Measurements from ENCODE around the gene NOD2. TPM values are rescaled to one million over a fixed set of nuclear protein-coding genes. Genes with fewer than 3 reads are reported as not detected.

NOD2 gene
- 1 to 10 TPM in 4 of 10 donors, under 1 TPM in 6; 0.13 to 4.9 (median 0.48) TPM for total RNA-seq
- under 1 TPM; 0.36 to 0.73 TPM for polyA plus RNA-seq
- long read RNA-seq, donor 1, partial matches to known transcripts, result 0 of 1 reads
- long read RNA-seq, donor 1, other reads (novel, unspliced or antisense), result 1 of 1 reads
- long read RNA-seq, donor 2, partial matches to known transcripts, result 0 of 1 reads
- long read RNA-seq, donor 2, other reads (novel, unspliced or antisense), result 1 of 1 reads
- long read RNA-seq, donor 3, result 0 reads

DNA sequence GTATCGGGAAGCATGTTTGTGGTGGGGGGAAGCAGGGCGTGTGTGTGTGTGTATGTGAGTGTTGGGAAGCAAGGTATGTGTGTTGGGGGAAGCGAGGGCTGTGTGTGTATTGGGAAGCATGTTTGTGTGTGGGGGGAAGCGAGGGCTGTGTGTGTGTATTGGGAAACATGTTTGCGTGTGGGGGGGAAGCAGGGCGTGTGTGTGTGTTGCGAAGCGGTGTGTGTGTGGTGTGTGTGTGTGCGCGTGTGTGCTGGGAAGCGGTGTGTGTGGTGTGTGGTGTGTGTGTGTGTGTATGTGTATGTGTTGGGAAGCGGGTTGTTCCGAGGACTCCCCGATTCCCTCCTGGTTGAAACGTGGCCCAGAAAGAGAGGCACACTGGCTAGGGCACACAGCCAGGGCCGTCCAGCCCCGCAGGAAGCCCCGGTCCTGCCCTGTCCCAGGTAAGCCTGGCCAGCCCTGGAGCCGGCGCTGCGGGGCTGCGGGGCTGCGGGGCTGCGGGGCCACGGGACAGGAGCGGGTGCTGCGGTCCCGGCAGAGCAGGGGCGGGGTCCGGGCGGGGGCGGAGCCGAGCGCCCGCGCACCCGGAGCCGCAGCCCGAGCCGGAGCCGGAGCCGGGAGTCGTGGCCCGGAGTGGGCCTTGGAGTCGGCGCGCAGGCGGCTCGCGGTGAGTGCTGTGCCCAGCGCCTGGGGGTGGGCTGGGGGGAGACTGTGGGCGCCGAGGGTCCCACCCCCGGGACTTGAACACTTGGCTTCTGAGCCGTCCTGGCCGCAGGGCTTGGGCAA is at the start of gene NOD2:
Gene NOD2, plus strand, starts transcription at position 608 of the 783 bp plus-strand sequence. CDS start 5,890 bp downstream, outside the sequence.
- Histone ChIP-seq H3K9me3 (no peaks in the 10 kb centered on the region), H3K27ac (peak within 1 kb of the TSS in 4 of 10 donors; percentile 39 to 92 (median 60)), H3K27me3 (peaks cover 0 to 7% (median 0%) of the 10 kb centered on the region in 7 donors), H3K4me3 (peak within 1 kb of the TSS; percentile 37 to 68 (median 50)), H3K4me1 (peaks cover 11 to 48% (median 30%) of the 10 kb centered on the region in 9 donors), H3K36me3 (no peaks in the 10 kb centered on the region)
- intact Hi-C loops (cut with DNase I), result no loop called here
- DNase-seq, result no peak
- ATAC-seq, result peak in 3 of 8 donors; percentile 30 to 68 (median 55)
- TF ChIP-seq, protein P1, sequence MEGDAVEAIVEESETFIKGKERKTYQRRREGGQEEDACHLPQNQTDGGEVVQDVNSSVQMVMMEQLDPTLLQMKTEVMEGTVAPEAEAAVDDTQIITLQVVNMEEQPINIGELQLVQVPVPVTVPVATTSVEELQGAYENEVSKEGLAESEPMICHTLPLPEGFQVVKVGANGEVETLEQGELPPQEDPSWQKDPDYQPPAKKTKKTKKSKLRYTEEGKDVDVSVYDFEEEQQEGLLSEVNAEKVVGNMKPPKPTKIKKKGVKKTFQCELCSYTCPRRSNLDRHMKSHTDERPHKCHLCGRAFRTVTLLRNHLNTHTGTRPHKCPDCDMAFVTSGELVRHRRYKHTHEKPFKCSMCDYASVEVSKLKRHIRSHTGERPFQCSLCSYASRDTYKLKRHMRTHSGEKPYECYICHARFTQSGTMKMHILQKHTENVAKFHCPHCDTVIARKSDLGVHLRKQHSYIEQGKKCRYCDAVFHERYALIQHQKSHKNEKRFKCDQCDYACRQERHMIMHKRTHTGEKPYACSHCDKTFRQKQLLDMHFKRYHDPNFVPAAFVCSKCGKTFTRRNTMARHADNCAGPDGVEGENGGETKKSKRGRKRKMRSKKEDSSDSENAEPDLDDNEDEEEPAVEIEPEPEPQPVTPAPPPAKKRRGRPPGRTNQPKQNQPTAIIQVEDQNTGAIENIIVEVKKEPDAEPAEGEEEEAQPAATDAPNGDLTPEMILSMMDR (IDR thresholded peaks at IDR 0.05), result no peak
- 18 to 22% methylated on average over 45 to 56 of the region's 56 CpGs for WGBS, 2 donors

DNA sequence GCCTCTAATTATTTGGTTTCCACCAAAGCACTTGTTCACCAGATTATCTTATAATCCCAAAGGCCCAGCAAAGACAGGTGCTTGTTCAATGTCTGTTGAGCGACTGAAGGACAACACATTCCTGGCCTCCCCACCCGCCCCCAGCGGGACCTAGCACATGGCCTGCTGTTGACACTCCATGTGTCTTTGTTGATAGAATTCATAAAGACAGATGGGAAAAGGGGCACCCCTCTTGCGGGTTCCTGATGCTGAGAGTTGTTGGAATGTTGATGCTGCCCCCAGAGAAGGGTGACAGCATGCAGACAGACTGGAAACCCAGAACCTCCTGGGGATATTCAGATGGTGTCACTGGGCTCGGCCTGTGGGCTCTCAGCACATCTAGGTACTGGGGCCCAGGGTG is 49.2 kb upstream of the NOD2 start:
- DNase-seq, result no peak
- no peak overlapping the region for H3K27ac ChIP-seq
- no peak overlapping the region for H3K4me3 ChIP-seq
- H3K4me1 ChIP-seq, result no peaks in the 10 kb centered on the region
- TF ChIP-seq, protein P1 (IDR thresholded peaks at IDR 0.05), result no peak
- WGBS, 2 donors, result 84 to 88% methylated on average over 5 of the region's 5 CpGs
- H3K9me3 ChIP-seq, result peaks cover 0 to 3% (median 0%) of the 10 kb centered on the region in 11 donors
- ATAC-seq, result no peak
- peaks cover 0 to 21% (median 6%) of the 10 kb centered on the region in 7 donors for H3K27me3 ChIP-seq
- H3K36me3 ChIP-seq, result no peaks in the 10 kb centered on the region
- intact Hi-C loops (cut with DNase I), result loop anchor here in 2 of 10 donors (10.0 kb wide), 2 partner anchors 99 to 269 kb away; partner anchors contain the start of gene NKD1 (in 1 of the 2)

DNA sequence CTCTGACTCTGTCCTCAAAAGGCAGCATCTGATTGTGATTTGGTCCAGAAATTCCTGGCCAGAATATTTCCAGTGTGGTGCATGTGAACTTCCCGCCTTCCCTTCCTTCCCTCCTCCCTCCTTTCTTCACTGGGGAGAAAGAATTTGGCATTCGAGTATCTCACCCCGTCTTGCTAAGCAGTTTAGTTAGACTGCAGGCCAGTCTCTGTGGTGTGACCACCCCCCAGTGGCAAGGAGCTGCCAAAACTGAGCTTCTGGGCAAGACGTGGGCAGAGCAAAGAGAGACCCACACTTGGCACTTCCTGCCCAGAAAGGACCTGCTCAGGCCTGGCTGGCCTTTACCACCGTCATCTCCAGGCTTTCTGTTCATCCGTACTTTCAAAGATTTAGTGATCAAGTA is 48.7 kb upstream of the NOD2 start:
- Histone ChIP-seq H3K4me3 (no peak overlapping the region), H3K27me3 (peaks cover 0 to 21% (median 6%) of the 10 kb centered on the region in 7 donors), H3K36me3 (no peaks in the 10 kb centered on the region), H3K27ac (no peak overlapping the region), H3K4me1 (no peaks in the 10 kb centered on the region), H3K9me3 (peaks cover 0 to 3% (median 0%) of the 10 kb centered on the region in 11 donors)
- 36 to 44% methylated on average over 6 of the region's 6 CpGs for WGBS, 2 donors
- intact Hi-C loops (cut with DNase I), result loop anchor here in 2 of 10 donors (10.0 kb wide), 2 partner anchors 100 to 270 kb away; partner anchors contain the start of gene NKD1 (in 1 of the 2)
- peak in 1 of 2 donors; percentile 13 for DNase-seq
- TF ChIP-seq, protein P1 (IDR thresholded peaks at IDR 0.05), result peak; percentile 17 to 56 (median 36)
- ATAC-seq, result peak in 5 of 8 donors; percentile 42 to 62 (median 52)

DNA sequence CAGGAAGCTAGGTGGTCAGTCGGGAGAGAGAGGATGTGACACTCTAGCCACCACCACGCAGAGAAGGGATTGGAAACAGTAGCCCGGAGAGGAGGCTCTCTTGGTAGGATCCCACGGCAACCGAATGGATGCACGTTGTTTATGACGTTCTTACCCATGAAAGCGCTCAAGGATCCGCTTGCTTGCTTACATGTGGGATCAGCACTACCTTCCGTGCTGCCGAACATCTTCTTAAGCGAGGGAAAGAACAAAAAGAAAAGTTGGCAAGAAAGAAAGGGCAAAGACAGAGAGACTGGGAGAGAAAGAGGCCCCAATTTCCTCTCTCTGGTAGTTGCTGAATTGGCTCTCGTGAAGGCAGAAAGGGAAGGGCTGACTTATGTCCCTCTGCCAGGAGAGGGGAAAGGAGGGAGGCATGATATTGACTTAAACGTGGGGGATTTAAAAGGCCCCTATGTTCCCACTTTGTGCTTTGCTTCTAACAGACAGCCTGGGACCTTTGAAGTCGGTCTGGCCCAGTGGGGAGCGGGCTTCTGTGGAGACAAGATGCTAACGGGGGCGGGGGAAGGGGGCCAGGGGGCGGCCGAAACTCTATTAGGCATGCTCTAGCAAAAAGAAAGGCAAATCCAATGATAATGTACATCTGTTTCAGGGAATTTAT is 47.7 kb upstream of the NOD2 start:
- intact Hi-C loops (cut with DNase I), result loop anchor here in 2 of 10 donors (10.0 kb wide), 2 partner anchors 101 to 271 kb away; partner anchors contain the start of gene NKD1 (in 1 of the 2)
- peaks cover 0 to 21% (median 6%) of the 10 kb centered on the region in 7 donors for H3K27me3 ChIP-seq
- 73 to 75% methylated on average over 20 of the region's 20 CpGs for WGBS, 2 donors

More for the DNA sequence above, 47.7 kb upstream of the NOD2 start:
- H3K36me3 ChIP-seq, result no peaks in the 10 kb centered on the region
- H3K27ac ChIP-seq, result no peak overlapping the region
- H3K9me3 ChIP-seq, result peaks cover 0 to 3% (median 0%) of the 10 kb centered on the region in 11 donors
- ATAC-seq (no peak), DNase-seq (no peak)
- no peak overlapping the region for H3K4me3 ChIP-seq
- H3K4me1 ChIP-seq, result no peaks in the 10 kb centered on the region
- TF ChIP-seq, protein P1 (IDR thresholded peaks at IDR 0.05), result no peak

Data from heart right ventricle (tissue), 16 donors.